Right atrium auricular region (tissue), 2 donors: Measurements from ENCODE around the gene GCN1. TPM values are rescaled to one million over a fixed set of nuclear protein-coding genes. Genes with fewer than 3 reads are reported as not detected.

Experiments
- DNase-seq: peaks from one replicate; pipeline ENCODE4 v3.0.0-alpha.2; 2019; ENCODE audit warnings: low spot score
- H3K27ac ChIP-seq, 2 donors: fragments of 200-600 bp; sonication (generic); 1 replicate in 1 of 2; 2 replicates in 1 of 2; pipeline ENCODE4 v1.5.1; 2016 to 2019
- H3K27me3 ChIP-seq, 2 donors: fragments of 200-600 bp; sonication (generic); one replicate each; pipeline versions ENCODE4 v1.5.1 to v1.6.0; 2017 to 2019
- H3K36me3 ChIP-seq: fragments of 200-600 bp; sonication (generic); one replicate; pipeline ENCODE4 v1.5.1; 2016
- H3K4me1 ChIP-seq, 2 donors: fragments of 200-600 bp; sonication (generic); one replicate each; pipeline versions ENCODE4 v1.5.1 to v1.6.0; 2017 to 2019
- H3K4me3 ChIP-seq, 2 donors: fragments of 200-600 bp; sonication (generic); 1 replicate in 1 of 2; 2 replicates in 1 of 2; pipeline ENCODE4 v1.5.1; 2017 to 2019; ENCODE audit warnings: mild to moderate bottlenecking in 1 of 2, moderate library complexity in 1 of 2
- H3K9me3 ChIP-seq, 2 donors: fragments of 200-600 bp; sonication (generic); one replicate each; pipeline ENCODE4 v1.5.1; 2019
- CTCF ChIP-seq, 2 donors: fragments of 200-600 bp; sonication (generic); IDR thresholded peaks; one replicate each; pipeline ENCODE4 v1.5.1; 2019; ENCODE audit warnings: antibody characterized with exemption in 2 of 2
- total RNA-seq, 2 donors: library from RNA; depleted of rRNA; stranded (reverse); fragments of >200 nt; gene quantifications; one replicate each; pipeline ENCODE4 v1.1.0, GENCODE V29; 2016

The GCN1 gene
- total RNA-seq, 2 donors from 2014 or later = 28.3 to 36.0 TPM

GRCh38 chr12:120235369-120236323, 41.1 kb upstream of the GCN1 start:
- no peaks in the 10 kb centered on the region for H3K27me3 ChIP-seq
- no peaks in the 10 kb centered on the region for H3K9me3 ChIP-seq
- peak overlapping the region; percentile 91 to 99 for H3K27ac ChIP-seq
- H3K4me3 ChIP-seq = peak overlapping the region in 1 of 2 donors; percentile 12
- TF ChIP-seq CTCF (IDR thresholded peaks at IDR 0.05) = peak in 1 of 2 donors; percentile 26
- H3K4me1 ChIP-seq = peaks cover 7 to 100% of the 10 kb centered on the region in 2 donors
- H3K36me3 ChIP-seq = no peaks in the 10 kb centered on the region
- no peak for DNase-seq

- peak; percentile 23 to 62 for TF ChIP-seq CTCF (IDR thresholded peaks at IDR 0.05)
- Histone ChIP-seq H3K27ac (peak overlapping the region; percentile 91 to 99), H3K4me3 (peak overlapping the region in 1 of 2 donors; percentile 12), H3K36me3 (no peaks in the 10 kb centered on the region), H3K27me3 (no peaks in the 10 kb centered on the region), H3K9me3 (no peaks in the 10 kb centered on the region), H3K4me1 (peaks cover 7 to 100% of the 10 kb centered on the region in 2 donors)
- DNase-seq = peak; percentile 97
Measured at GRCh38 chr12:120234643-120235368, 40.3 kb upstream of the GCN1 start.

- Histone ChIP-seq H3K4me1 (peaks cover 7 to 100% of the 10 kb centered on the region in 2 donors), H3K27ac (peak overlapping the region; percentile 91 to 99), H3K27me3 (no peaks in the 10 kb centered on the region), H3K9me3 (no peaks in the 10 kb centered on the region), H3K4me3 (no peak overlapping the region), H3K36me3 (peaks cover 4% of the 10 kb centered on the region)
- DNase-seq = no peak
- TF ChIP-seq CTCF (IDR thresholded peaks at IDR 0.05) = no peak
Measured at GRCh38 chr12:120231316-120232011, 36.9 kb upstream of the GCN1 start.

- Histone ChIP-seq H3K27me3 (no peaks in the 10 kb centered on the region), H3K36me3 (peaks cover 9% of the 10 kb centered on the region), H3K4me3 (peak overlapping the region in 1 of 2 donors; percentile 15), H3K9me3 (no peaks in the 10 kb centered on the region), H3K4me1 (peaks cover 7 to 100% of the 10 kb centered on the region in 2 donors), H3K27ac (peak overlapping the region; percentile 91 to 99)
- no peak for DNase-seq
- TF ChIP-seq CTCF (IDR thresholded peaks at IDR 0.05) = no peak
Measured at GRCh38 chr12:120230974-120231315, 36.4 kb upstream of the GCN1 start.

- peaks cover 11% of the 10 kb centered on the region for H3K36me3 ChIP-seq
- H3K4me3 ChIP-seq = peak overlapping the region in 1 of 2 donors; percentile 15
- no peaks in the 10 kb centered on the region for H3K27me3 ChIP-seq
- no peak for TF ChIP-seq CTCF (IDR thresholded peaks at IDR 0.05)
- no peaks in the 10 kb centered on the region for H3K9me3 ChIP-seq
- peak overlapping the region; percentile 91 to 99 for H3K27ac ChIP-seq
- H3K4me1 ChIP-seq = peaks cover 4 to 100% of the 10 kb centered on the region in 2 donors
- peak; percentile 87 for DNase-seq
Measured at GRCh38 chr12:120230326-120230973, 35.9 kb upstream of the GCN1 start.
